H1 (cell line): ENCODE data around the gene RCAN2. TPM values are rescaled to one million over a fixed set of nuclear protein-coding genes. Genes with fewer than 3 reads are reported as not detected.

Experiments
- CTCF ChIA-PET: fragments of 300-600 bp; sonication (Branson Sonifier 250); formaldehyde crosslinking; loops from one replicate; lab custom pipeline; 2021; ENCODE audit not compliant: partially characterized antibody; lab: Charles Lee
- POLR2A ChIA-PET: fragments of 300-600 bp; sonication (Branson Sonifier 250); formaldehyde crosslinking; loops from one replicate; lab custom pipeline; 2021; ENCODE audit warnings: inconsistent platforms; ENCODE audit not compliant: partially characterized antibody; lab: Charles Lee
- DNase-seq, 2 experiments: peaks; one replicate each; pipeline versions ENCODE4 v3.0.0 to v3.0.0-alpha.2; 2010 to 2022; ENCODE audit warnings: low spot score in 2 of 2, low read depth in 1 of 2, mixed read lengths in 1 of 2
- FAIRE-seq: peaks from 2 replicates; lab custom pipeline; 2011; peaks lifted over from hg19 to GRCh38; lab: Jason Lieb, UNC
- H2AFZ ChIP-seq: 2 replicates; pipeline ENCODE4 v1.8.1; 2012; ENCODE audit warnings: low read length, inconsistent platforms
- H2AK5ac ChIP-seq: 2 replicates; pipeline ENCODE4 v1.6.1; 2013; ENCODE audit warnings: low read depth, low read length
- H2BK120ac ChIP-seq: replicated peaks from 2 replicates; pipeline ENCODE3; 2013; ENCODE audit warnings: low read depth, low read length, inconsistent platforms
- H2BK12ac ChIP-seq: 2 replicates; pipeline ENCODE4 v1.6.1; 2013; ENCODE audit warnings: low read depth, low read length
- H2BK15ac ChIP-seq: 2 replicates; pipeline ENCODE4 v1.6.1; 2013; ENCODE audit warnings: low read length
- H2BK20ac ChIP-seq: 2 replicates; pipeline ENCODE4 v1.6.1; 2013; ENCODE audit warnings: low read length
- H2BK5ac ChIP-seq: 2 replicates; pipeline ENCODE4 v1.6.1; 2013; ENCODE audit warnings: low read depth, low read length
- H3K14ac ChIP-seq: 2 replicates; pipeline ENCODE4 v1.6.1; 2013; ENCODE audit warnings: inconsistent platforms; ENCODE audit not compliant: insufficient read length
- H3K18ac ChIP-seq: 2 replicates; pipeline ENCODE4 v1.6.1; 2013; ENCODE audit warnings: low read length; ENCODE audit errors: extremely low read depth
- H3K23ac ChIP-seq: 2 replicates; pipeline ENCODE4 v1.6.1; 2013; ENCODE audit warnings: inconsistent platforms; ENCODE audit not compliant: insufficient read length
- H3K23me2 ChIP-seq: 2 replicates; pipeline ENCODE4 v1.6.1; 2013; ENCODE audit warnings: low read depth, low read length
- H3K27ac ChIP-seq: 2 replicates; pipeline ENCODE4 v1.6.1; 2011; ENCODE audit warnings: low read depth, low read length, inconsistent platforms
- H3K27me3 ChIP-seq, 4 experiments: replicated peaks in 1 of 4; 1 replicate in 1 of 4; 2 replicates in 3 of 4; pipeline versions ENCODE4 v1.6.1 to v1.8.1; 2011 to 2013; ENCODE audit warnings: low read length in 3 of 4, mild to moderate bottlenecking in 3 of 4, inconsistent platforms in 2 of 4, mixed read lengths in 2 of 4, moderate library complexity in 1 of 4; ENCODE audit not compliant: control insufficient read depth in 3 of 4, insufficient read depth in 3 of 4; ENCODE audit errors: extremely low read depth in 1 of 4
- H3K36me3 ChIP-seq, 4 experiments: 2 replicates each; pipeline versions ENCODE4 v1.6.1 to v1.8.1; 2011 to 2013; ENCODE audit warnings: mild to moderate bottlenecking in 4 of 4, low read length in 3 of 4, moderate library complexity in 2 of 4, control low read depth in 1 of 4, inconsistent platforms in 1 of 4; ENCODE audit not compliant: insufficient read depth in 4 of 4, control insufficient read depth in 2 of 4
- H3K4ac ChIP-seq: replicated peaks from 2 replicates; pipeline ENCODE3; 2013; ENCODE audit warnings: low read length, low read depth, mixed read lengths, inconsistent platforms; ENCODE audit not compliant: insufficient read length
- H3K4me1 ChIP-seq, 4 experiments: replicated peaks in 1 of 4; 1 replicate in 1 of 4; 2 replicates in 3 of 4; pipeline versions ENCODE4 v1.6.1 to v1.8.1; 2011 to 2013; ENCODE audit warnings: low read length in 3 of 4, inconsistent platforms in 2 of 4, mixed read lengths in 1 of 4; ENCODE audit not compliant: insufficient read depth in 4 of 4, control insufficient read depth in 3 of 4
- H3K4me2 ChIP-seq, 2 experiments: 2 replicates each; pipeline versions ENCODE4 v1.6.1 to v1.8.1; 2011 to 2013; ENCODE audit warnings: low read depth in 2 of 2, low read length in 2 of 2, control low read depth in 1 of 2, inconsistent platforms in 1 of 2, mild to moderate bottlenecking in 1 of 2; ENCODE audit not compliant: insufficient read depth in 1 of 2
- H3K4me3 ChIP-seq, 4 experiments: fragments of 200-600, 300-600 bp in 1 of 4; sonication (generic), shearing (Covaris generic), sonication (Bioruptor Twin) in 1 of 4; 2 replicates each; pipeline versions ENCODE4 v1.5.1 to v1.8.1; 2011 to 2016; ENCODE audit warnings: low read length in 4 of 4, low read depth in 3 of 4, control low read depth in 2 of 4, inconsistent platforms in 2 of 4, mild to moderate bottlenecking in 2 of 4, mixed read lengths in 1 of 4, moderate library complexity in 1 of 4; ENCODE audit not compliant: insufficient read depth in 2 of 4; ENCODE audit errors: extremely low read depth in 1 of 4
- H3K56ac ChIP-seq: replicated peaks from 2 replicates; pipeline ENCODE3; 2013; ENCODE audit warnings: low read depth, mild to moderate bottlenecking, mixed read lengths, low read length, inconsistent platforms; ENCODE audit not compliant: insufficient read length
- H3K79me1 ChIP-seq: 2 replicates; pipeline ENCODE4 v1.6.1; 2013; ENCODE audit warnings: low read depth, low read length, control low read depth
- H3K79me2 ChIP-seq, 2 experiments: 2 replicates each; pipeline versions ENCODE4 v1.6.1 to v1.8.1; 2012 to 2013; ENCODE audit warnings: low read length in 2 of 2, mild to moderate bottlenecking in 2 of 2, inconsistent platforms in 1 of 2; ENCODE audit not compliant: insufficient read depth in 2 of 2, control insufficient read depth in 1 of 2
- H3K9ac ChIP-seq, 4 experiments: replicated peaks in 1 of 4; 1 replicate in 1 of 4; 2 replicates in 3 of 4; pipeline versions ENCODE4 v1.6.1 to v1.8.1; 2011 to 2013; ENCODE audit warnings: low read depth in 3 of 4, low read length in 3 of 4, control low read depth in 2 of 4, mild to moderate bottlenecking in 2 of 4, moderate library complexity in 2 of 4, inconsistent platforms in 1 of 4; ENCODE audit errors: extremely low read depth in 1 of 4
- H3K9me3 ChIP-seq, 2 experiments: 2 replicates each; pipeline versions ENCODE4 v1.6.1 to v1.8.1; 2012 to 2013; ENCODE audit warnings: mild to moderate bottlenecking in 2 of 2, moderate library complexity in 2 of 2, control low read depth in 1 of 2, inconsistent platforms in 1 of 2, low read depth in 1 of 2, low read length in 1 of 2, mixed read lengths in 1 of 2; ENCODE audit not compliant: insufficient read depth in 2 of 2
- H4K20me1 ChIP-seq, 2 experiments: replicated peaks in 1 of 2; 2 replicates each; pipeline versions ENCODE3 to v1.8.1; 2011 to 2013; ENCODE audit warnings: inconsistent platforms in 2 of 2, low read length in 2 of 2, mild to moderate bottlenecking in 1 of 2; ENCODE audit not compliant: insufficient read depth in 2 of 2, control insufficient read depth in 1 of 2
- H4K5ac ChIP-seq: 2 replicates; pipeline ENCODE4 v1.6.1; 2013; ENCODE audit warnings: low read length, low read depth, mixed read lengths, inconsistent platforms; ENCODE audit not compliant: insufficient read length
- H4K8ac ChIP-seq: 2 replicates; pipeline ENCODE4 v1.8.0; 2013; ENCODE audit warnings: mild to moderate bottlenecking, moderate library complexity, low read length, inconsistent platforms; ENCODE audit not compliant: insufficient read depth; ENCODE audit errors: extremely low read depth
- H4K91ac ChIP-seq: replicated peaks from 2 replicates; pipeline ENCODE3; 2013; ENCODE audit warnings: low read length, mixed read lengths, inconsistent platforms; ENCODE audit not compliant: insufficient read length
- ATF3 ChIP-seq: IDR thresholded peaks from 2 replicates; pipeline ENCODE4 v1.6.1; 2011; ENCODE audit warnings: low read depth, mild to moderate bottlenecking, low read length; ENCODE audit not compliant: insufficient read depth
- BRCA1 ChIP-seq: IDR thresholded peaks from 2 replicates; pipeline ENCODE4 v1.6.1; 2012; ENCODE audit warnings: low read depth, low read length, improper control_type of control experiment
- CHD1 ChIP-seq: IDR thresholded peaks from 2 replicates; pipeline ENCODE4 v1.6.1; 2012; ENCODE audit warnings: low read depth, low read length, improper control_type of control experiment
- CREB1 ChIP-seq: IDR thresholded peaks from 2 replicates; pipeline ENCODE4 v1.6.1; 2012; ENCODE audit warnings: inconsistent platforms
- CTBP2 ChIP-seq: IDR thresholded peaks from 2 replicates; pipeline ENCODE4 v1.7.0; 2011; ENCODE audit warnings: borderline replicate concordance, mild to moderate bottlenecking, moderate library complexity, mixed read lengths, low read length; ENCODE audit not compliant: insufficient read depth, insufficient read length
- FOSL1 ChIP-seq: IDR thresholded peaks from 2 replicates; pipeline ENCODE4 v1.6.1; 2011; ENCODE audit warnings: mild to moderate bottlenecking, low read depth, low read length, moderate library complexity; ENCODE audit not compliant: insufficient read depth
- KDM4A ChIP-seq: IDR thresholded peaks from one replicate; pipeline ENCODE4 v1.7.1; 2012; ENCODE audit warnings: low read depth, mild to moderate bottlenecking, moderate library complexity, low read length, inconsistent platforms; ENCODE audit not compliant: severe bottlenecking
- POLR2A ChIP-seq, 2 experiments: IDR thresholded peaks; 1 replicate in 1 of 2; 2 replicates in 1 of 2; pipeline ENCODE4 v1.6.1; 2011; ENCODE audit warnings: low read depth in 2 of 2, low read length in 2 of 2, mild to moderate bottlenecking in 2 of 2; ENCODE audit errors: control extremely low read depth in 1 of 2
- SP2 ChIP-seq: IDR thresholded peaks from 2 replicates; pipeline ENCODE4 v1.6.1; 2012; ENCODE audit warnings: mild to moderate bottlenecking, low read length, inconsistent platforms
- TCF12 ChIP-seq: IDR thresholded peaks from 2 replicates; pipeline ENCODE4 v1.6.1; 2011; ENCODE audit warnings: low read depth, mild to moderate bottlenecking, low read length
- USF2 ChIP-seq: IDR thresholded peaks from 2 replicates; pipeline ENCODE4 v1.6.1; 2011; ENCODE audit warnings: low read length, improper control_type of control experiment
- ZNF274 ChIP-seq: IDR thresholded peaks from 2 replicates; pipeline ENCODE4 v1.7.0; 2012; ENCODE audit warnings: low read length, borderline replicate concordance; ENCODE audit errors: extremely low read depth
- WGBS, 2 experiments: shearing (Covaris generic) in 1 of 2; methylation state at CpG; one replicate each; pipeline versions ENCODE4 v1.1.6 to v1.1.7; 2013 to 2015; ENCODE audit warnings: low lambda C conversion rate in 2 of 2, mixed read lengths in 2 of 2, inconsistent platforms in 1 of 2, low coverage in 1 of 2, missing lambda C conversion rate in 1 of 2; ENCODE audit not compliant: insufficient replicate concordance in 2 of 2, insufficient coverage in 1 of 2, insufficient read length in 1 of 2; ENCODE audit errors: extremely low coverage in 1 of 2, missing lambda C conversion rate in 1 of 2; 5-methylcytosine and 5-hydroxymethylcytosine counted together
- polyA plus RNA-seq, 7 experiments: library from polyadenylated mRNA; depleted of rRNA in 3 of 7; stranded (reverse) in 5 of 7; unstranded in 2 of 7; fragments of >200 nt in 5 of 7; fragments of 200-250 nt in 2 of 7; gene quantifications; 1 replicate in 5 of 7; 2 replicates in 1 of 7; 4 replicates in 1 of 7; pipeline versions ENCODE4 v1.2.1 to v1.2.3, GENCODE V29; 2011 to 2013; ENCODE audit warnings: missing spikeins in 2 of 7, mixed read lengths in 2 of 7
- total RNA-seq: library from RNA; stranded (reverse); fragmentation: NEBNext Ultra II Directional; extraction: Animal tissue kit (Norgen Biotek cat#: 25700); gene quantifications from 2 replicates; pipeline ENCODE4 v1.2.1, GENCODE V29; 2021

RCAN2 gene
- total and polyA plus RNA-seq, 2 of the 8 experiments (the other 6 are each of a cell fraction or from before 2014, with no cell fraction given) = 5.0 to 8.5 TPM

- no peak overlapping the region for H3K4me3 ChIP-seq
- CTCF ChIA-PET = interaction anchor here (1.4 to 1.7 kb wide), 2 partner anchors 14 to 288 kb away, joined by 5 to 7 read pairs; no protein-coding TSS in a partner anchor
- H2BK120ac ChIP-seq = no peak overlapping the region
- H2BK20ac ChIP-seq = no peak overlapping the region
- H3K56ac ChIP-seq = no peak overlapping the region
- no peaks in the 10 kb centered on the region for H3K79me2 ChIP-seq
- H3K23me2 ChIP-seq = no peaks in the 10 kb centered on the region
- no peak overlapping the region for H4K8ac ChIP-seq
- H3K14ac ChIP-seq = no peak overlapping the region
- POLR2A ChIA-PET = no interaction called here
- no peak overlapping the region for H2AFZ ChIP-seq
- H2AK5ac ChIP-seq = no peak overlapping the region
- no peak for DNase-seq
- no peaks in the 10 kb centered on the region for H3K9me3 ChIP-seq
- H2BK15ac ChIP-seq = no peak overlapping the region
- no peak overlapping the region for H4K91ac ChIP-seq
- H3K18ac ChIP-seq = no peak overlapping the region
- no peaks in the 10 kb centered on the region for H3K79me1 ChIP-seq
- H3K36me3 ChIP-seq = no peaks in the 10 kb centered on the region
- no peak overlapping the region for H4K5ac ChIP-seq
- H3K4ac ChIP-seq = no peak overlapping the region
- no peak for FAIRE-seq
- no peak overlapping the region for H3K9ac ChIP-seq
- H2BK5ac ChIP-seq = no peak overlapping the region
- H3K4me1 ChIP-seq = no peaks in the 10 kb centered on the region
- no peak overlapping the region for H3K27ac ChIP-seq
- no peak overlapping the region for H3K23ac ChIP-seq
- no peaks in the 10 kb centered on the region for H3K27me3 ChIP-seq
- no peak overlapping the region for H2BK12ac ChIP-seq
- WGBS, 2 experiments = 95% methylated on average over 2 of the region's 2 CpGs; no CpG with 5 or more reads in 1 of the 2 experiments
- no peak overlapping the region for H3K4me2 ChIP-seq
- H4K20me1 ChIP-seq = no peaks in the 10 kb centered on the region
- TF ChIP-seq CTBP2 = no peak
- no peak for TF ChIP-seq BRCA1
- TF ChIP-seq TCF12 = no peak
- TF ChIP-seq CREB1 = no peak
- TF ChIP-seq ZNF274 = no peak
- no peak for TF ChIP-seq ATF3
- TF ChIP-seq CHD1 = no peak
- TF ChIP-seq POLR2A (IDR thresholded peaks at IDR 0.05; ENCODE audit: control extremely low read depth in 1 of 2, low read depth in 2 of 2, low read length in 2 of 2) = no peak
- TF ChIP-seq FOSL1 = no peak
- TF ChIP-seq USF2 = no peak
- no peak for TF ChIP-seq SP2
- TF ChIP-seq KDM4A = no peak
Observed at GRCh38 chr6:46367354-46368168, 123.7 kb downstream of the RCAN2 start.
